ENCODE results near the gene PHLDB3.

- TF ChIP-seq POLR2A (IDR thresholded peaks at IDR 0.05; ENCODE audit: insufficient read depth in 1 of 2, low read depth in 2 of 2, low read length in 2 of 2): no peak
- no peak for TF ChIP-seq EP300 (IDR thresholded peaks at IDR 0.05; ENCODE audit: low read depth in 2 of 2, low read length in 2 of 2)
- TF ChIP-seq EP300 (CRISPR knock-in tag; IDR thresholded peaks at IDR 0.05; ENCODE audit: borderline replicate concordance): no peak
- TF ChIP-seq ZNF629 (CRISPR knock-in tag; conservative IDR thresholded peaks at IDR 0.05): no peak
These were observed 28.0 kb upstream of the PHLDB3 start for GRCh38 chr19:43532571-43532961.
